Heart right ventricle (tissue), 16 donors: Measurements from ENCODE around the gene IGF2BP3. TPM values are rescaled to one million over a fixed set of nuclear protein-coding genes. Genes with fewer than 3 reads are reported as not detected.
A peak's percentile ranks its signal among the peaks of the same experiment; 100 is the strongest.

Source experiments
- ATAC-seq, 8 donors: fragments of 200-7000 bp; cut with Tn5 transposase; one replicate each; pipeline ENCODE4 v1.9.1; 2020; ENCODE audit warnings: mild to moderate bottlenecking in 8 of 8, moderate library complexity in 8 of 8, moderate number of reproducible peaks in 1 of 8
- DNase-seq, 2 donors: peaks; one replicate each; pipeline ENCODE4 v3.0.0-alpha.2; 2020
- H3K27ac ChIP-seq, 10 donors: fragments of 200-600 bp; sonication (generic) in 2 of 10; one replicate each; pipeline versions ENCODE4 v1.5.0 to v1.8.0; 2020 to 2022; ENCODE audit warnings: mild to moderate bottlenecking in 3 of 10
- H3K27me3 ChIP-seq, 7 donors: fragments of 200-600 bp; one replicate each; pipeline ENCODE4 v1.8.0; 2021 to 2022; ENCODE audit warnings: mild to moderate bottlenecking in 2 of 7
- H3K36me3 ChIP-seq, 9 donors: fragments of 200-600 bp; sonication (generic) in 1 of 9; one replicate each; pipeline versions ENCODE4 v1.5.0 to v1.8.0; 2020 to 2022; ENCODE audit warnings: mild to moderate bottlenecking in 2 of 9
- H3K4me1 ChIP-seq, 9 donors: fragments of 200-600 bp; sonication (generic) in 1 of 9; one replicate each; pipeline versions ENCODE4 v1.5.0 to v1.8.0; 2020 to 2022; ENCODE audit warnings: mild to moderate bottlenecking in 4 of 9
- H3K4me3 ChIP-seq, 10 donors: fragments of 200-600 bp; sonication (generic) in 2 of 10; one replicate each; pipeline versions ENCODE4 v1.5.0 to v1.8.0; 2020 to 2022; ENCODE audit warnings: mild to moderate bottlenecking in 7 of 10, moderate library complexity in 2 of 10
- H3K9me3 ChIP-seq, 11 donors: fragments of 200-600 bp in 10 of 11; sonication (generic) in 2 of 11; one replicate each; pipeline versions ENCODE4 v1.5.0 to v1.8.0; 2013 to 2022; ENCODE audit warnings: mild to moderate bottlenecking in 2 of 11, control low read depth in 1 of 11, moderate library complexity in 1 of 11
- WGBS, 2 donors: extraction: QIAGEN DNeasy Blood & Tissue Kit; methylation state at CpG; one replicate each; pipeline ENCODE4 v1.1.7; 2013; ENCODE audit warnings: inconsistent platforms in 1 of 2; 5-methylcytosine and 5-hydroxymethylcytosine counted together
- intact Hi-C, 10 donors: fragments of 100-400 bp; cut with DNase I; formaldehyde crosslinking; loops; one replicate each; pipeline versions ENCODE4 v1.11.1 to v1.14.2; 2022
- polyA plus RNA-seq, 2 donors: library from polyadenylated mRNA; stranded (reverse); fragments of 200-250 nt; gene quantifications; one replicate each; pipeline ENCODE4 v1.2.3, GENCODE V29; 2013
- total RNA-seq, 10 donors: library from RNA; stranded (reverse); fragmentation: NEBNext Ultra II Directional in 3 of 10; extraction: Animal tissue kit (Norgen Biotek cat#: 25700) in 3 of 10; gene quantifications; one replicate each; pipeline versions ENCODE4 v1.2.1 to v1.2.4, GENCODE V29; 2021 to 2023
- TF ChIP-seq, protein P1 (sequence below), 9 donors: fragments of 200-600 bp; sonication (generic) in 2 of 9; IDR thresholded peaks; one replicate each; pipeline versions ENCODE4 v1.5.0 to v1.8.0; 2021 to 2022; ENCODE audit warnings: antibody characterized with exemption in 9 of 9, mild to moderate bottlenecking in 5 of 9, moderate library complexity in 1 of 9
- donor health status: Arrhythmogenic right ventricular cardiomyopathy.
- donor health status: ischemic (EF 13 %, LVEDD 7.1; RV severe dilation, severe dysfunction).
- donor health status: healthy with polysubstance abuse.
- donor health status: DM: no; HTN: yes; CAD: no.
- donor health status: DM: no; HTN: no; CAD: no.
- donor health status: ischemic (EF 25% LVEDD 6.9; RV normal size, moderate dysfunction).
- donor health status: ischemic (EF 25% LVEDD 5.7; RV mildly dilated, moderate dysfunction).
- donor health status: healthy.
- donor health status: DM: yes; HTN: yes; CAD: no.
- donor health status: Ischemic cardiomyopathy.
- donor health status: ischemic (EF 35%, LVEDD 5.7; RV mildly dilated, moderate dysfunction).
- donor health status: nonischemic (EF 11% LVEDD 7.7; RV severe dilation, severe dysfunction).
- donor health status: DM: yes; HTN: yes; CAD: no.
- donor health status: PGD.
- donor health status: ischemic (EF 29% LVEDD 5.4; RV normal size, mild dysfunction).
- donor health status: nonischemic (EF 23%, LVEDD 6.1; RV moderate dilation, normal function).

The IGF2BP3 gene
- total and polyA plus RNA-seq, 12 donors = 0.16 to 0.60 (median 0.34) TPM; not detected in 8

GRCh38 chr7:23268746-23269145 is 201.5 kb downstream of the IGF2BP3 start:
- H3K4me1 ChIP-seq = peaks cover 0 to 15% (median 0%) of the 10 kb centered on the region in 9 donors
- H3K36me3 ChIP-seq = peaks cover 0 to 89% (median 9%) of the 10 kb centered on the region in 9 donors
- intact Hi-C loops = loop anchor here in 2 of 10 donors (10.0 kb wide), 2 partner anchors 84 to 164 kb away; partner anchors contain the start of genes KLHL7 (in 1 of the 2) and NUP42 (in 1 of the 2)
- TF ChIP-seq, protein P1, sequence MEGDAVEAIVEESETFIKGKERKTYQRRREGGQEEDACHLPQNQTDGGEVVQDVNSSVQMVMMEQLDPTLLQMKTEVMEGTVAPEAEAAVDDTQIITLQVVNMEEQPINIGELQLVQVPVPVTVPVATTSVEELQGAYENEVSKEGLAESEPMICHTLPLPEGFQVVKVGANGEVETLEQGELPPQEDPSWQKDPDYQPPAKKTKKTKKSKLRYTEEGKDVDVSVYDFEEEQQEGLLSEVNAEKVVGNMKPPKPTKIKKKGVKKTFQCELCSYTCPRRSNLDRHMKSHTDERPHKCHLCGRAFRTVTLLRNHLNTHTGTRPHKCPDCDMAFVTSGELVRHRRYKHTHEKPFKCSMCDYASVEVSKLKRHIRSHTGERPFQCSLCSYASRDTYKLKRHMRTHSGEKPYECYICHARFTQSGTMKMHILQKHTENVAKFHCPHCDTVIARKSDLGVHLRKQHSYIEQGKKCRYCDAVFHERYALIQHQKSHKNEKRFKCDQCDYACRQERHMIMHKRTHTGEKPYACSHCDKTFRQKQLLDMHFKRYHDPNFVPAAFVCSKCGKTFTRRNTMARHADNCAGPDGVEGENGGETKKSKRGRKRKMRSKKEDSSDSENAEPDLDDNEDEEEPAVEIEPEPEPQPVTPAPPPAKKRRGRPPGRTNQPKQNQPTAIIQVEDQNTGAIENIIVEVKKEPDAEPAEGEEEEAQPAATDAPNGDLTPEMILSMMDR (IDR thresholded peaks at IDR 0.05) = no peak
- 51 to 70% methylated on average over 4 of the region's 4 CpGs for WGBS, 2 donors
- H3K9me3 ChIP-seq = no peaks in the 10 kb centered on the region
- H3K27me3 ChIP-seq = no peaks in the 10 kb centered on the region
- ATAC-seq (peak in 6 of 8 donors; percentile 25 to 81 (median 72)), DNase-seq (peak; percentile 25 to 27)
- H3K4me3 ChIP-seq = no peak overlapping the region
- H3K27ac ChIP-seq = no peak overlapping the region

DNA sequence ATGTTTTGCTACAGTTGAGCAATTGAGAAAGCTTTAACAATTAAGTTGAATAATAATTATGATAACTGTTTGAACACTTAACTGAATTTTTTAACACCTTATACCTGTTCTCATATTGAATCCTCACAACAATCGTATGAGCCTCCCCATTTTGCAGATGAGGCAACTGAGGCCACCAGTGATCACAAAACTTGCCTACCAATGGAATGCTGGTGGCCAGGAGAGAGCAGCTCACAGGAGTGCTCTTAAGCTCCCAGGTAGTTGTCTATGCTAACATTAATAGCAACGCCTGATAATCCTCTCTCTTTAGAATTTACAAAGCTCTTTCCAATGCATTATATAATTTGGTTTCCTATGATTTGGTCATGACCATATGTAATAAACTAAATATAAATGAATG is 202.1 kb downstream of the IGF2BP3 start:
- ATAC-seq = no peak
- no peaks in the 10 kb centered on the region for H3K27me3 ChIP-seq
- peaks cover 0 to 13% (median 0%) of the 10 kb centered on the region in 9 donors for H3K4me1 ChIP-seq
- H3K9me3 ChIP-seq = no peaks in the 10 kb centered on the region
- DNase-seq = no peak
- no peak overlapping the region for H3K4me3 ChIP-seq
- TF ChIP-seq, protein P1 (IDR thresholded peaks at IDR 0.05) = no peak
- H3K27ac ChIP-seq = no peak overlapping the region
- intact Hi-C loops = loop anchor here in 2 of 10 donors (10.0 kb wide), 2 partner anchors 83 to 163 kb away; partner anchors contain the start of genes KLHL7 (in 1 of the 2) and NUP42 (in 1 of the 2)
- peaks cover 0 to 89% (median 9%) of the 10 kb centered on the region in 9 donors for H3K36me3 ChIP-seq
- WGBS, 2 donors = 94 to 98% methylated on average over 2 of the region's 2 CpGs

DNA sequence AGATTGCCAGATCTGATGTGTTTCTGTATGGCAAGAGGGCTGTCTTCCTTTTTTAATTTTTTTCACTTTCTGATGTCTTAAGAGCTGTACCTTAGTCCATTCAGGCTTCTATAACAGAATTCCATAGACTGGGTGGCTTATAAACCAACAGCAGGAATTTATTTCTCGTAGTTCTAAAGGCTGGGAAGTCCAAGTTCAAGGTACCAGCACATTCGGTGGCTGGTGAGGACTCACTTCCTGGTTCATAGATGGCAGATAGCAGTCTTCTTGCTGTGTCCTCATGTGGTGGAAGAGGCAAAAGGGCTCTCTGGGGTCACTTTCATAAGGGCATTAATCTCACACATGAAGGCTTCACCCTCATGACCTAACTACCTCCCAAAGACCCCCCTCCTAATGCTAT is 202.9 kb downstream of the IGF2BP3 start:
- 89 to 91% methylated on average over 2 of the region's 2 CpGs for WGBS, 2 donors
- Histone ChIP-seq H3K4me1 (peaks cover 0 to 7% (median 0%) of the 10 kb centered on the region in 9 donors), H3K4me3 (no peak overlapping the region), H3K9me3 (no peaks in the 10 kb centered on the region), H3K27ac (no peak overlapping the region), H3K36me3 (peaks cover 0 to 91% (median 9%) of the 10 kb centered on the region in 9 donors), H3K27me3 (no peaks in the 10 kb centered on the region)
- TF ChIP-seq, protein P1 (IDR thresholded peaks at IDR 0.05) = no peak
- no peak for ATAC-seq
- intact Hi-C loops = loop anchor here in 2 of 10 donors (10.0 kb wide), 2 partner anchors 83 to 163 kb away; partner anchors contain the start of genes KLHL7 (in 1 of the 2) and NUP42 (in 1 of the 2)
- no peak for DNase-seq

GRCh38 chr7:23266918-23267317 is 203.4 kb downstream of the IGF2BP3 start:
- Histone ChIP-seq H3K4me1 (peaks cover 0 to 7% (median 0%) of the 10 kb centered on the region in 9 donors), H3K36me3 (peaks cover 0 to 87% (median 9%) of the 10 kb centered on the region in 9 donors), H3K27me3 (no peaks in the 10 kb centered on the region), H3K27ac (no peak overlapping the region), H3K4me3 (no peak overlapping the region), H3K9me3 (no peaks in the 10 kb centered on the region)
- ATAC-seq = no peak
- intact Hi-C loops = loop anchor here in 2 of 10 donors (10.0 kb wide), 2 partner anchors 82 to 162 kb away; partner anchors contain the start of genes KLHL7 (in 1 of the 2) and NUP42 (in 1 of the 2)
- 86 to 92% methylated on average over 2 of the region's 2 CpGs for WGBS, 2 donors
- TF ChIP-seq, protein P1 (IDR thresholded peaks at IDR 0.05) = no peak
- DNase-seq = no peak
